Liver (tissue), 9 donors: ENCODE measurements around the gene DDX24. TPM values are rescaled to one million over a fixed set of nuclear protein-coding genes. Genes with fewer than 3 reads are reported as not detected.
A peak's percentile ranks its signal among the peaks of the same experiment; 100 is the strongest.

ENCODE experiments used
- DNase-seq: peaks from one replicate; pipeline ENCODE4 v3.0.0-alpha.2; 2017; ENCODE audit warnings: low spot score
- H3K27ac ChIP-seq, 2 donors: one replicate each; pipeline ENCODE4 v1.7.0; 2013; ENCODE audit warnings: inconsistent platforms in 2 of 2, low read length in 2 of 2, control low read depth in 1 of 2, low read depth in 1 of 2, mild to moderate bottlenecking in 1 of 2
- H3K27me3 ChIP-seq, 4 donors: one replicate each; pipeline versions ENCODE4 v1.6.1 to v1.7.0; 2013; ENCODE audit warnings: low read length in 3 of 4, inconsistent platforms in 1 of 4, mild to moderate bottlenecking in 1 of 4, moderate library complexity in 1 of 4; ENCODE audit not compliant: control insufficient read depth in 4 of 4, insufficient read depth in 4 of 4
- H3K36me3 ChIP-seq, 4 donors: one replicate each; pipeline versions ENCODE4 v1.6.1 to v1.7.0; 2013; ENCODE audit warnings: low read length in 3 of 4, mild to moderate bottlenecking in 3 of 4, low read depth in 1 of 4, moderate library complexity in 1 of 4; ENCODE audit not compliant: control insufficient read depth in 4 of 4, insufficient read depth in 3 of 4
- H3K4me1 ChIP-seq, 4 donors: one replicate each; pipeline versions ENCODE4 v1.6.1 to v1.7.0; 2013; ENCODE audit warnings: low read length in 3 of 4, mild to moderate bottlenecking in 3 of 4, moderate library complexity in 1 of 4; ENCODE audit not compliant: control insufficient read depth in 4 of 4, insufficient read depth in 4 of 4
- H3K4me3 ChIP-seq, 3 donors: one replicate each; pipeline versions ENCODE4 v1.6.1 to v1.7.0; 2013; ENCODE audit warnings: low read length in 3 of 3, control low read depth in 1 of 3, low read depth in 1 of 3, mild to moderate bottlenecking in 1 of 3
- H3K9ac ChIP-seq, 2 donors: one replicate each; pipeline ENCODE4 v1.7.0; 2013; ENCODE audit warnings: low read length in 2 of 2, mild to moderate bottlenecking in 2 of 2, moderate library complexity in 2 of 2, control low read depth in 1 of 2, low read depth in 1 of 2
- H3K9me3 ChIP-seq, 4 donors: one replicate each; pipeline versions ENCODE4 v1.6.1 to v1.7.0; 2013; ENCODE audit warnings: low read length in 3 of 4; ENCODE audit not compliant: control insufficient read depth in 4 of 4
- CTCF ChIP-seq: fragments of 150-350 bp; IDR thresholded peaks from 2 replicates; pipeline ENCODE4 v1.5.1; 2017; ENCODE audit warnings: improper control_type of control experiment, low read depth, low read length; ENCODE audit not compliant: missing input control
- FOXA1 ChIP-seq: IDR thresholded peaks from 2 replicates; pipeline ENCODE4 v1.6.1; 2016; ENCODE audit warnings: antibody characterized with exemption
- MAX ChIP-seq: IDR thresholded peaks from 2 replicates; pipeline ENCODE4 v1.6.1; 2016; ENCODE audit warnings: antibody characterized with exemption
- RAD21 ChIP-seq, 2 donors: IDR thresholded peaks; 2 replicates each; pipeline ENCODE4 v1.6.1; 2016; ENCODE audit warnings: antibody characterized with exemption in 2 of 2, mild to moderate bottlenecking in 2 of 2
- REST ChIP-seq: IDR thresholded peaks from 2 replicates; pipeline ENCODE4 v1.6.1; 2016; ENCODE audit warnings: antibody characterized with exemption, mild to moderate bottlenecking
- TAF1 ChIP-seq: conservative IDR thresholded peaks from 2 replicates; pipeline ENCODE4 v1.6.1; 2016; ENCODE audit warnings: antibody characterized with exemption, mild to moderate bottlenecking
- YY1 ChIP-seq: IDR thresholded peaks from 2 replicates; pipeline ENCODE4 v1.6.1; 2016; ENCODE audit warnings: antibody characterized with exemption, mild to moderate bottlenecking
- ZBTB33 ChIP-seq: IDR thresholded peaks from 2 replicates; pipeline ENCODE4 v1.6.1; 2016; ENCODE audit warnings: antibody characterized with exemption
- WGBS: extraction: QIAGEN DNeasy Blood & Tissue Kit; methylation state at CpG from one replicate; pipeline ENCODE4 v1.1.7; 2013; 5-methylcytosine and 5-hydroxymethylcytosine counted together
- polyA plus RNA-seq, 2 donors: library from polyadenylated mRNA; stranded (reverse) in 1 of 2; unstranded in 1 of 2; fragments of 200-250 nt in 1 of 2; fragments of >200 nt in 1 of 2; fragmentation: Nextera tagmentation in 1 of 2; extraction: Ambion mirVana in 1 of 2; gene quantifications; one replicate each; pipeline versions ENCODE4 v1.2.1 to v1.2.3, GENCODE V29; 2013 to 2015
- total RNA-seq, 2 donors: library from RNA; depleted of rRNA; stranded (reverse); fragments of >200 nt; gene quantifications; one replicate each; pipeline ENCODE4 v1.2.3, GENCODE V29; 2014
- donor health status: healthy.
- donor health status: healthy.
- donor health status: healthy.
- donor health status: healthy.
- donor health status: healthy.

Gene DDX24
- total and polyA plus RNA-seq, 4 donors: 33.8 to 59.7 (median 47.8) TPM

GRCh38 chr14:94129758-94130414 lies 48.9 kb upstream of the DDX24 start:
- H3K9ac ChIP-seq: peak overlapping the region; percentile 11 to 25
- H3K4me3 ChIP-seq: peak overlapping the region in 2 of 3 donors; percentile 46 to 55
- H3K9me3 ChIP-seq: no peaks in the 10 kb centered on the region
- WGBS: 3% methylated on average over 12 of the region's 12 CpGs
- DNase-seq: no peak
- peaks cover 0 to 8% (median 5%) of the 10 kb centered on the region in 4 donors for H3K4me1 ChIP-seq
- H3K27me3 ChIP-seq: no peaks in the 10 kb centered on the region
- H3K36me3 ChIP-seq: no peaks in the 10 kb centered on the region
- TF ChIP-seq YY1 (peak; percentile 21), ZBTB33 (no peak)
- H3K27ac ChIP-seq: no peak overlapping the region

- Histone ChIP-seq H3K4me1 (peaks cover 0 to 8% (median 5%) of the 10 kb centered on the region in 4 donors), H3K36me3 (no peaks in the 10 kb centered on the region), H3K4me3 (peak within 1 kb of the TSS in 2 of 3 donors; percentile 46 to 55), H3K9ac (peak within 1 kb of the TSS; percentile 11 to 25), H3K9me3 (no peaks in the 10 kb centered on the region), H3K27ac (peak within 1 kb of the TSS; percentile 53 to 54), H3K27me3 (no peaks in the 10 kb centered on the region)
- 8% methylated on average over 27 of the region's 27 CpGs for WGBS
- TF ChIP-seq CTCF (peak; percentile 8), REST (no peak), FOXA1 (no peak), MAX (no peak), TAF1 (no peak), YY1 (no peak), RAD21 (IDR thresholded peaks at IDR 0.05) (peak in 1 of 2 donors; percentile 5)
- DNase-seq: peak; percentile 69
These were observed 48.2 kb upstream of the DDX24 start, which contains the start of gene IFI27L2 for GRCh38 chr14:94129111-94129757. TSS of gene IFI27L2 (minus strand) at chr14:94129604. CDS start at chr14:94129564, 40 bp downstream.
